Measurements from ENCODE around the gene UBE2M.

The UBE2M gene

GRCh38 chr19:58570770-58571574 lies 12.6 kb upstream of the UBE2M start:
- DNase-seq (ENCODE audit: low spot score) = no peak

- DNase-seq (ENCODE audit: low spot score) = no peak
Observed at GRCh38 chr19:58569943-58570670, 11.7 kb upstream of the UBE2M start.

- no peak for DNase-seq (ENCODE audit: low spot score)
Observed at GRCh38 chr19:58569191-58569942, 11.0 kb upstream of the UBE2M start.

GRCh38 chr19:58568453-58569130 lies 10.2 kb upstream of the UBE2M start:
- no peak for DNase-seq (ENCODE audit: low spot score)

- no peak for DNase-seq (ENCODE audit: low spot score)
Observed at GRCh38 chr19:58566989-58567388, 8.6 kb upstream of the UBE2M start.

- DNase-seq (ENCODE audit: low spot score) = no peak
Observed at GRCh38 chr19:58563823-58564222, 5.4 kb upstream of the UBE2M start.

- DNase-seq (ENCODE audit: low spot score) = no peak
Observed at GRCh38 chr19:58563034-58563573, 4.7 kb upstream of the UBE2M start.

GRCh38 chr19:58562122-58563033 lies 4.0 kb upstream of the UBE2M start:
- DNase-seq (ENCODE audit: low spot score) = no peak

- DNase-seq (ENCODE audit: low spot score) = no peak
Observed at GRCh38 chr19:58561373-58562121, 3.1 kb upstream of the UBE2M start.

- DNase-seq (ENCODE audit: low spot score) = no peak
Observed at GRCh38 chr19:58560921-58561320, 2.5 kb upstream of the UBE2M start.

- no peak for DNase-seq (ENCODE audit: low spot score)
Observed at GRCh38 chr19:58560007-58560887, 1.8 kb upstream of the UBE2M start.

- peak; percentile 59 for DNase-seq (ENCODE audit: low spot score)
Observed at GRCh38 chr19:58559275-58560006, 1.0 kb upstream of the UBE2M start.

GRCh38 chr19:58558623-58559274 lies 338 bp upstream of the UBE2M start:
- DNase-seq (ENCODE audit: low spot score) = peak; percentile 99

GRCh38 chr19:58557221-58558065 lies 968 bp downstream of the UBE2M start:
- DNase-seq (ENCODE audit: low spot score) = no peak

GRCh38 chr19:58556622-58557220 lies 1.7 kb downstream of the UBE2M start:
- no peak for DNase-seq (ENCODE audit: low spot score)

- no peak for DNase-seq (ENCODE audit: low spot score)
Observed at GRCh38 chr19:58555920-58556621, 2.3 kb downstream of the UBE2M start.

All from hematopoietic multipotent progenitor cell treated with erythropoietin and hydrocortisone succinate and interleukin-3 and kit ligand, for 15 days (in vitro differentiated cells).